HepG2 (cell line): ENCODE results near the gene SETD2. TPM values are rescaled to one million over a fixed set of nuclear protein-coding genes. Genes with fewer than 3 reads are reported as not detected.
A peak's percentile ranks its signal among the peaks of the same experiment; 100 is the strongest.

Source experiments
- DDIT3 ChIP-seq: sonication (generic); formaldehyde crosslinking; IDR thresholded peaks from 2 replicates; pipeline ENCODE4 v1.4.0; 2020; ENCODE audit warnings: mild to moderate bottlenecking, missing genetic modification reagents
- HOMEZ ChIP-seq: IDR thresholded peaks from 2 replicates; pipeline ENCODE4 v1.6.1; 2016; ENCODE audit warnings: low read depth
- KIAA2018 ChIP-seq: sonication (generic); formaldehyde crosslinking; IDR thresholded peaks from 2 replicates; pipeline ENCODE4 v1.5.0; 2020; ENCODE audit warnings: mild to moderate bottlenecking, missing genetic modification reagents, borderline replicate concordance
- MATR3 ChIP-seq: sonication (generic); formaldehyde crosslinking; IDR thresholded peaks from 2 replicates; pipeline ENCODE4 v1.4.0; 2020; ENCODE audit warnings: missing genetic modification reagents
- NFAT5 ChIP-seq: sonication (generic); formaldehyde crosslinking; IDR thresholded peaks from 2 replicates; pipeline ENCODE4 v1.4.0; 2020; ENCODE audit warnings: missing genetic modification reagents
- SRF ChIP-seq: IDR thresholded peaks from 2 replicates; pipeline ENCODE4 v1.6.1; 2011; ENCODE audit warnings: mild to moderate bottlenecking, low read depth, low read length, moderate library complexity
- TMF1 ChIP-seq: sonication (generic); formaldehyde crosslinking; IDR thresholded peaks from 2 replicates; pipeline ENCODE4 v1.8.1; 2022; ENCODE audit warnings: low read depth, missing genetic modification reagents
- ZGPAT ChIP-seq: IDR thresholded peaks from 2 replicates; pipeline ENCODE4 v1.6.1; 2016; ENCODE audit warnings: mild to moderate bottlenecking
- ZNF33A ChIP-seq: sonication (generic); formaldehyde crosslinking; IDR thresholded peaks from 2 replicates; pipeline ENCODE4 v1.5.1; 2020; ENCODE audit warnings: missing genetic modification reagents, mild to moderate bottlenecking, moderate library complexity, borderline replicate concordance
- ZNF7 ChIP-seq: IDR thresholded peaks from 2 replicates; pipeline ENCODE4 v1.6.1; 2016; ENCODE audit warnings: missing biosample characterization, missing genetic modification reagents
- polyA plus RNA-seq, 8 experiments: library from polyadenylated mRNA; depleted of rRNA in 3 of 8; stranded (reverse) in 7 of 8; unstranded in 1 of 8; fragments of >200 nt; fragmentation: Illumina TruSeq in 4 of 8; extraction: Trizol in 4 of 8; gene quantifications; 2 replicates each; pipeline versions ENCODE4 v1.2.1 to v1.2.3, GENCODE V29; 2011 to 2016; ENCODE audit warnings: low read depth in 4 of 8, missing spikeins in 1 of 8, mixed read lengths in 1 of 8; ENCODE audit not compliant: insufficient read depth in 1 of 8
- total RNA-seq, 5 experiments: library from RNA; depleted of rRNA; stranded (reverse); fragments of >200 nt; fragmentation: Illumina TruSeq; extraction: Trizol; gene quantifications; 2 replicates each; pipeline ENCODE4 v1.2.3, GENCODE V29; 2016; ENCODE audit warnings: low read depth in 1 of 5

Gene SETD2
- total and polyA plus RNA-seq, 2 of the 13 experiments (the other 11 are each of a cell fraction or from before 2014, with no cell fraction given), result 14.2 to 24.2 TPM

- no peak for TF ChIP-seq KIAA2018 (CRISPR knock-in tag)
- TF ChIP-seq TMF1, result peak; percentile 74; the same call in 1 of the 2 replicates
- no peak for TF ChIP-seq SRF
- no peak for TF ChIP-seq NFAT5 (CRISPR knock-in tag)
- no peak for TF ChIP-seq HOMEZ (CRISPR knock-in tag)
- TF ChIP-seq ZNF7 (CRISPR knock-in tag), result no peak
- TF ChIP-seq MATR3 (CRISPR knock-in tag), result no peak
- TF ChIP-seq DDIT3 (CRISPR knock-in tag), result no peak
- no peak for TF ChIP-seq ZNF33A
- TF ChIP-seq ZGPAT (CRISPR knock-in tag), result peak; percentile 69
Measured at GRCh38 chr3:46978985-46979944, 184.6 kb downstream of the SETD2 start, which contains the start of gene NBEAL2 (continued).
